HCT116 (cell line): ENCODE measurements around the gene ARHGEF10L.

Experiments
- ATF3 ChIP-seq: IDR thresholded peaks from 2 replicates; pipeline ENCODE4 v1.6.1; 2012
- CEBPB ChIP-seq: IDR thresholded peaks from 2 replicates; pipeline ENCODE4 v1.6.1; 2012; ENCODE audit warnings: low read depth
- CTCF ChIP-seq, 3 experiments: fragments of 200-600 bp in 1 of 3; sonication (generic) in 1 of 3; IDR thresholded peaks in 2 of 3; conservative IDR thresholded peaks in 1 of 3; 2 replicates each; pipeline ENCODE4 v1.5.1; 2012 to 2017; ENCODE audit warnings: low read depth in 2 of 3, low read length in 2 of 3, antibody characterized with exemption in 1 of 3, borderline replicate concordance in 1 of 3, control low read depth in 1 of 3, mild to moderate bottlenecking in 1 of 3, mixed read lengths in 1 of 3, mixed run types in 1 of 3, moderate library complexity in 1 of 3; ENCODE audit not compliant: insufficient read depth in 1 of 3
- EGR1 ChIP-seq: IDR thresholded peaks from 2 replicates; pipeline ENCODE4 v1.6.1; 2012; ENCODE audit warnings: low read depth
- EZH2 ChIP-seq: fragments of 200-600 bp; sonication (generic); IDR thresholded peaks from 2 replicates; pipeline ENCODE4 v1.6.1; 2017; ENCODE audit warnings: antibody characterized with exemption, mixed run types
- EZH2phosphoT487 ChIP-seq: fragments of 200-600 bp; IDR thresholded peaks from 2 replicates; pipeline ENCODE4 v1.6.1; 2018; ENCODE audit warnings: antibody characterized with exemption, borderline replicate concordance
- MAX ChIP-seq: IDR thresholded peaks from 2 replicates; pipeline ENCODE4 v1.6.1; 2012
- POLR2A ChIP-seq: IDR thresholded peaks from 2 replicates; pipeline ENCODE4 v1.7.0; 2011; ENCODE audit warnings: borderline replicate concordance; ENCODE audit not compliant: insufficient read depth, insufficient read length; ENCODE audit errors: extremely low read depth
- POLR2AphosphoS5 ChIP-seq: IDR thresholded peaks from 2 replicates; pipeline ENCODE4 v1.6.1; 2011; ENCODE audit warnings: mild to moderate bottlenecking, low read depth, low read length, moderate library complexity
- RAD21 ChIP-seq: IDR thresholded peaks from 2 replicates; pipeline ENCODE4 v1.6.1; 2012; ENCODE audit warnings: low read depth, mild to moderate bottlenecking
- REST ChIP-seq: IDR thresholded peaks from 2 replicates; pipeline ENCODE4 v1.6.1; 2012; ENCODE audit warnings: low read depth
- SIN3A ChIP-seq: IDR thresholded peaks from 2 replicates; pipeline ENCODE4 v1.6.1; 2012; ENCODE audit warnings: low read depth
- SP1 ChIP-seq: IDR thresholded peaks from 2 replicates; pipeline ENCODE4 v1.6.1; 2012; ENCODE audit warnings: low read depth

GRCh38 chr1:17649371-17650106 lies 110.0 kb downstream of the ARHGEF10L start:
- TF ChIP-seq CTCF (IDR thresholded peaks at IDR 0.05 in 2 of 3, conservative IDR thresholded peaks at IDR 0.05 in 1 of 3; ENCODE audit: borderline replicate concordance in 1 of 3, insufficient read depth in 1 of 3, low read depth in 2 of 3, low read length in 2 of 3) (no peak), CEBPB (no peak), POLR2AphosphoS5 (no peak), POLR2A (no peak), EZH2 (no peak), EGR1 (no peak), ATF3 (no peak), MAX (no peak), SP1 (no peak), RAD21 (no peak), EZH2phosphoT487 (no peak), REST (no peak), SIN3A (no peak)
